ENCODE measurements around the gene DUT.

DUT gene

GRCh38 chr15:48331796-48332641 lies 790 bp downstream of the DUT start:
- no peak for DNase-seq

GRCh38 chr15:48332642-48333034 lies 1.4 kb downstream of the DUT start:
- no peak for DNase-seq

DNA sequence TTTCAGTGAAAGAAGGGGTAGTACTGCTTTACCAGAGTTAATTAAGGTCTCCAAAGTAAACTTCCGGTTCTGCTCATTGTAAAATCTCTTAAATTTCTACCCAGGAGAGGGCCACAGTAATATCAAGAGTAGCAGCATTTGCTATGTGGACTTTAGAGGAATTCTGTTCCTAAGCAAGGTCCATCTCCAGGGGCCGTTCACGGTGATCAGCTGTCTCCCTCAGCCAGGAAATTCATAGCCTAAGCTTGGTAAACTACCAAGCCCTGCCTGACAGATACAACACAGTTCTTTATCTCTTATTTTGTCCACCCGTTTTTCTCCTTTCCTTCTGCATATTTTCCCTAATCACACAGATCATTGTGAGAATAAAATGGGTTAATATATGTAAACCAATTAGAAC lies 2.3 kb downstream of the DUT start:
- DNase-seq: no peak

- no peak for DNase-seq
These were observed 3.0 kb downstream of the DUT start for GRCh38 chr15:48334260-48334659.

- DNase-seq: no peak
These were observed 5.7 kb downstream of the DUT start for GRCh38 chr15:48336940-48337339.

DNA sequence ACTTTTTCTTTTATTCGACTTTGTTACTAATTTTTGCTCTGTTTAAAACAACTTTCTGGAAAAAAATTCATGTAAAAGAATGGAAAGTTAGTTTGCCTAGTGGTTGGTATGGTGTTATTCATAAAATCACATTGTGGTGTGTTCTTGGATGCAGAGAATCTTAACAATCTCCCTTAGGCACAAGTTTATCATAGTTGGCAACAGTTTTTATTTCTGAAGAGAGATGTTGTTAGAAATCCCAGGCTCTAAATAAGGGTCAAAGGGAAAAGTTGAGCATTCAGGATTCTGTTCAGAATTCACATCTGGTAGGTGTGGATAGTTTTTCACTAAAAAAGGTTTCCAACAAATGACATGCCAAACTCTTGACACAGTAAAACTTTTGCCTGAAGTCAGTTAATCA lies 6.4 kb downstream of the DUT start:
- no peak for DNase-seq

DNA sequence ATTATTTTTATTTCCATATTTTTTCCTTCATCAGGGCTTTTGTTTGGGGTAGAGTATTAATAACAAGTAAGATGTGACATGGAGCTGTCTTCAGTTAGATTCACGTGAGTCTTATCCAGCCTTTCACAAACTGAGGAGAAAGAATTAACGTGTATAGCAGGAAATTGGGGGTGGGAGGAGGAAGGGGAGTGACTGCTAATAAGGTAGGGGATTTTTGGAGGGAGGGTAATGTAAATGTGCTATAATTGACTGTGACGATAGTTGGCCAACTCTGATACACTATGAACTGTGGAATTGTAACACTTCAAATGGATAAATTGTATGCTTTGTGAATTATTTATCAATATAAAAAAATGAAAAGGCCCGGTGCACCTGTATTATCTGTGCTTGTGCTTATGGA lies 8.9 kb downstream of the DUT start:
- no peak for DNase-seq

DNA sequence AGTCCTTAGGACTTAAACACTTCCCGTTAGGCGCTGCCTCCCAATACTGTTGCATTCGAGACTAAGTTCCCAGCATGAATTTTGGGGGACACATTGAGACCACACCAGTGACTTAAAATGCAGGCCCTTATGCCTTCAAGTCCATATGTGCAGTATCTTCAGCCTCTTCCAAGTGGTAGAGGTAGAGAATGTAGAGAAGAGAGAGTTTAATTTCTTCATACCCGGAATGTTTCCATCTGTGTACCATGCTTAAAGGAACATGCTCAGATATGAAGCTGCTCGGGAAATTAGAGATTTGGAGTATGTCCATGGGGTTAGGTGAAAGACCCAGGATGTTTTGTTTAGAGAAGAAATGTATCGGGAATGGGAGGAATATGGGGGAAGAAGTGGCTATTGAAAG lies 12.6 kb downstream of the DUT start:
- no peak for DNase-seq

- DNase-seq: no peak
These were observed 14.3 kb downstream of the DUT start for GRCh38 chr15:48345516-48345915.

GRCh38 chr15:48352474-48353072 lies 21.3 kb downstream of the DUT start:
- no peak for DNase-seq

DNA sequence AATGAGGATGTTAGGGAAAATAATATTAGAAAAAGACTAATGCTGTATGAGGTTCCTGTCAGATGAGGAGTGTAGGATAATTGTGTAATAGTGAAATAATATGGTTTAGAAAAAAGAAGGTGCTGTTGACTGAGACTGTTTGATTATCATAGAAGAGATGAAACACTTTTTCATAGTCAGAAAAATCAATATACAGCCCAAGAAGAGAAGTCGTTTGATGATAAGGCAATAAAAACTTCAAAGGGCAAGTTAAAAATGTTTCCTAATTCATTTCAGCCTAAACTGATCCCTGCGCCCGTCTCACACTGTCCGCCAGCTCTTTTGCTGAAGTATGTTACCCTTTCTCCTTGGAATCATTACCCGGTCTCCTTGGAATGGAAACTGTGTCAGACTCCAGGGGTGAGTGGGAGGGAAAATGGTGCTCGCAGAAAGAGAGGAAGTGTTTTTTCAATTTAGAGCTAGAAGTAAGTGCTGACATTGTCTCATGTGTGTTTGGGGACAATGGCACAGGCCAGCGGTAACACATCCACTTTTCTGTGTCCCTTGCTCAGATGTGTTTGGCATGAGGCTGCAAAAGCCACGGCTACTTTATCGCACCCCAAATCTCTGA lies 23.6 kb downstream of the DUT start:
- no peak for DNase-seq

DNA sequence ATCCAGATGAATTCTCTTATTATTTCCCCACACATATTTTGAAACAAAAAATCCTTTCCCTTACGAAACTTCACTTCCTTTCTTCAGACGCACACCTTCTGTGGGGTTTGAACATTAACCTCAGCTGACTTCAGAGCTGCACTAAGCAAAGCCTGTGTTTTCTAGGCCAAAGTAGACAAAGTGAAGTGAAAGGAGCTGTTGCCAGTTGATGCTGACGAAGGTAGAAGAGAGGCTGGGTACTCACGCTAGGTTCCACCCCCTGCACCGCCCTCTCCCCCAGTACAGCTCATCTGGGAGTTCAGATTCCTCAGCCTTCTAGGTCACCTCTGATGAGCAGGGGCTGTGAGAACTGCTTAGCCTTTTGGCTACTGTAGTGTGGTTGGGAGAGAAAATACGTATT lies 24.1 kb downstream of the DUT start:
- no peak for DNase-seq

DNA sequence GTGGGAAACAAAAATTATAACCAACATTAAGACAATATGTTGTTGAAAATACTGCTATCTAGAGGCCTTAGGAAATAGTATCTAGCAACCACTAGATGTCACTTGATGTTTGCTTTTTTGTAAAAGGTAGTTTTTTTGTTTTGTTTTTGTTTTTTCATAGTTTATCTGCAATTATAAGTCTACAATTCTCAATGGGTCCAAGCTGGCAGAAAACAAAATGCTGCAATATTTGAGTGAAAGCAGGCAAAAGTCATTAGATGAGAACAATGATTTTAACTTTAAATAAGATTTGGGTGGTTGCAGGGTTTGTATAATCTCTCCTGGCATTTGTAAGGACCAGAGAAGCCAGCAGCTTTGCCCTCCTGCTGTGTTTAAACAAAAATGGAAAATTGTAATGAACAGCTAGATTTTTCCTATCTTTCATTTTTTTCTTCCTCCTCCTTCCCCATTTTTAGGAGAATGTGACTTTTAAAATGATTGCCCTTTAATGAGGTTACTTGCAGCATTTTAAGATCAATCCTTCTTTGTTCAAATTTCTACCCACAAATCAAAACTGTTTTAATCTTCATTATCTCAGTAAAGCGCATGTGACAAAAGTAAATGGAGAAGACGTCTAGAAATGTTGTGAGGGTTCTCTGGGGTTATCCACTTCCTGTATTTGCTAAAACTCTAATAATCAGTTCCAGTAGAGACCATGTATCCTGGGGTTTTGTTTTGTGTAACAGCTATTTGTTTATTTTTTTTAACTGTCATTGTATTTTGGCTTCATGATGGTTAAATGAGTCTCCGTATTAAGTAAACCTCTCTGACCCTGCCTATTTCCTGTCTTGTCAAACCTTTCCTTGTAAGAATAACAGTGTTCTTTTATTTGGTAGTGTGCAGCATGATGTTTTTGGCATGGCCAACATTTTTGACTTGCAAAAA lies 27.3 kb downstream of the DUT start:
- no peak for DNase-seq

DNA sequence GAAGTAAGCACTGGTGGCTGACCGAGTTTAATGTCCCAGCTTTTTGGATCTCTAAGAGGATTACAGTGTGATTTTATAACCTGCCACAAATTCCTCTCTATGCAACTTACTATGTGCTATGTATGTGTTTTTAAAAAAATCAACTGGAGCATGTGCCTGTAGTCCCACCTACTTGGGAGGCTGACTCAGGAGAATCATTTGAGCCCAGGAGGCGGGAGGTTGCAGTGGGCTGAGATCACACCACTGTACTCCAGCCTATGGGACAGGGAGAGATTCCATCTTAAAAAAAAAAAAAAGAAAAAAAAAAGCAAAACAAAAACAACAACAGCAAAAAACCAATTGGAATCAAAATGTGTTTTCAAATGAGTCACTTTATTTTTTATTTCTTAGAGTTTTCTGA lies 29.6 kb downstream of the DUT start:
- no peak for DNase-seq

- DNase-seq: no peak
These were observed 30.5 kb downstream of the DUT start for GRCh38 chr15:48361685-48362084.

GRCh38 chr15:48363474-48363873 lies 32.2 kb downstream of the DUT start:
- no peak for DNase-seq

DNA sequence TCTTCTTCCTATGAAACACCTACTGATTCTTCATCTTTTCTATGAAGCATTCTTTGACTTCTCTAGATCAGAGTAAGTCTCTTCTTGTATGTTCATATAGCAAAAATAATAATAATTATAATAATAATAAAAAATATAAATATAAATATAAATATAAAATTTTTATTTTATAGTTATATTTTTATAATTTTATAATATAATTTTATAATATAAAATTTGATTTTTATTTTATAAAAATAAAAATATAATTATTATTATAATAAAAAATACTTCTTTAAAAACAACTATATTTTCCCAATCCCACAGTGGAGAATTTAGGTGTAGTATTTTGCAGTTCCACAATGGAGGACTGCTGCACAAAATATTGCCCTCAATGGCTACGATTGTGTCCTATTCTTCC lies 34.3 kb downstream of the DUT start:
- no peak for DNase-seq

DNA sequence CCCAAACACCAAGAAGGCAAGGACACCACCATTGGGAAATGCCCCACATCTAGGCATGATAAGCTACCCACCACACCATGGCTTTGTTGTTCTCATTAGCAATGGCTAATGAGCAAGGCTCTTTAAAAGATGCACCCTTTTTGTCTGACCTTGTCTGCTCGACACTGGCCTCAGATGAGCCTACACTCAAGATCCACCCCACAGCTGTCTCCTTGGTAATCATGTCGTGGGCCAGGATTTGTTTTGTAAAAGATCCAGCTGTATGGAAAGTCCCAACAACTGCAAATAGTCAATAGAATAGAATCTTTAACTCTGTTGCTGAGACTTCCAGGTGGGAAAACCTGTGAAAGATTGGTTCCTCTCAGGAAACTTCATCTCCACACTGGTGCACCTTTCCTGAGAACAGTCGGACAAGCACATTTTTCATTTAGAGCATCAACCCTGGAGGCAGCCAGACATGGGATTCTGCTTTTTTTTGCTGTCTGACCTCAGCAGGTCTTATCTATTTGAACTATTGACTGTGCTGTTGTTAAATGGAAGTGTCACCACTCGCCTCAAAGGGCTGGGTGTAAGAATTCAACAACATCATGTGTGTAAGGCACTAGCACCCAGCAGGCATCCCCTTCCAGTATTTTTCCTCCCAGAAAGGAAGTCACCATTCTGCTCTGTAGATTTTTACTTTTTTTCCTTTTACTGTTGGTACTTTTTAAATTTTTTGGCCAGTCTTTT lies 35.5 kb downstream of the DUT start:
- no peak for DNase-seq

GRCh38 chr15:48367483-48367882 lies 36.3 kb downstream of the DUT start:
- no peak for DNase-seq

- DNase-seq: peak; percentile 65
These were observed 39.2 kb downstream of the DUT start for GRCh38 chr15:48370460-48370859.

DNA sequence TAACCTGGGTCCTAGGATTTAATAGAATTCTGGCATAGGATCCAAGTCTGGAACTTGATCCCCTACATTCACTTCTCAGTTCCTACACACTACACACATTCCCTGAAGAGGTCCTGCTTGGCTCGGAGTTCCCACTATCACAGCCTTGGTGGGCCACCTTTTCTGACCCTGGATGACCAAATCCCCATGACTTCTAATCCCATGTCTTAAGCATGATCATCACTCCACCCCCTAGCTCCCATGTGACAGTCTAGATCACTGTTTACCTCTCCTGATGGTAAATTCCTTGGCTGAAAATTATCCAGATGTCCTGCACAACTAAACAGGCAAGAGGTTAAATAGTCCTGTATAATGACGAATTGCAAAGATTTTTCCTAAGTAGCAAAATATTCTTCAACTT lies 40.3 kb downstream of the DUT start:
- no peak for DNase-seq

GRCh38 chr15:48371961-48372360 lies 40.7 kb downstream of the DUT start:
- no peak for DNase-seq

All from left hindlimb (tissue), 1 donor.